ENCODE measurements around the gene MRPL36.

DNA sequence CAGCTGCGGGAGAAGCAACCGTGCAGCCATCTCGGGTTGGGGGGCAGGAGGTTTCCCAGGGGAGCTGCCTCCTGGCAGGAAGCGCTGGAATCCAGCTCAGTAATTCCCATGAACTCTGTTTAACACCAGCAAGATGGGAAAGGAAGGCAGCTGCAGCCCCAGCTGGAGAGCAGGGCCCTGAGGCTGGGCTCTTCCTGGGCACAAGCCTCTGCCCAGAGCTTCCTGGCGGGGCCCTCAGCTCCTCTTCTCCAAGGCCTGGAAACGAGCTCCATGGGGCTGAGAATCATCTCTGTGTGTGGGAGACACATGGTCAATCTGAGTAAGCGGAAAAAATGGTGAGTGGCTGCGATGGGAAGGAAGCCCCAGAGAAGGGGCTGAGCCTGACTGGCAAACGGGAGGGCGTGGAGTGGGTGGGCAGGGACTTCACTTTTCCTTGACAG is 6.3 kb downstream of the MRPL36 start:
- TF ChIP-seq CTCF (IDR thresholded peaks at IDR 0.05 in 4 of 5, conservative IDR thresholded peaks at IDR 0.05 in 1 of 5) (no peak), POLR2A (IDR thresholded peaks at IDR 0.05) (no peak)
